ENCODE results near the gene ENTHD1.

Gene ENTHD1

DNA sequence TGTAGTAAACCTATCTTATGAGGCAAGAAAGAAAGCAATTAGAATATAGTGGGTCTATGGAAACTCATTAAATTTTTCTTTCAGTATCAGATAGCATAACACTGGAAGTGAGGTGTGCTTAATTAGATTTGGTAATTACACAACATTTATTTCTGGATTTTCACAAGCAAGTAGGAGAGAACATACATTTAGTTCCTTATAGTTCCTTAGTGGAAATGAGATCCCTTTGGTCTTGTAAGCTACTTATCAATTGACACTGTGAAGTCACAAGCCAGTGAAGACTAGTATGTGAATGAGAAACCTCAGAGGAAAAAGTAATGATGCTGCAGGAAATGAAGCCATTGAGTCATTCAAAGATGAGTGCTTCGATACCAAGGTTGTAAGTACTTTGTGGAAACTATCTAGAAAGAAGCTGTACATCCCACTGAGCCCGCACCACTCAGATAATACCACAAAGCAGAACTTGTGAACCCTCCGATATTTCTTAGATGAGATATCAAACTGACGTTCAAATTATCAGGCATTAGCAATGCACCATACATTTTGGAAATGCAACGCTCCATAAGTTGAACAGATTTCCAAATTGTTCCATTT is 53.5 kb downstream of the ENTHD1 start:
- DNase-seq, result peak; percentile 47

DNA sequence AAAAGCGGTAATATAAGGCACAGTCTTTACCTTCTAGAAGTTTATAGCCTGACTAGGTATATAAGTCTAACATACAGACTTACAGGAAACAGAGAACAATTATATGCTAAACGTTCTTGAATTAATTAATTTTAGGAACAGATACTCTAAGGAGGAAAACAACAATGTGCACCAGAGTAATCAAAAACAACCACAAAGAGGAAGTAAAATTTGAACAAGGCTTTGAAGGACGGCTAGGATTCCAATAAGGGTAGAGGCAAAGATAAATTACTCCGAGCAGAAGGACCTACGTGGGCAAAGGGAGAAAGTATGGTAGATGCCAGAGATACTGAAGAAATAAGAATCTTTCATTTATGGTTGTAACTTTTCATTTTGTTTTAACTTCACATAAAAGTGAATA is 54.4 kb downstream of the ENTHD1 start:
- no peak for DNase-seq

DNA sequence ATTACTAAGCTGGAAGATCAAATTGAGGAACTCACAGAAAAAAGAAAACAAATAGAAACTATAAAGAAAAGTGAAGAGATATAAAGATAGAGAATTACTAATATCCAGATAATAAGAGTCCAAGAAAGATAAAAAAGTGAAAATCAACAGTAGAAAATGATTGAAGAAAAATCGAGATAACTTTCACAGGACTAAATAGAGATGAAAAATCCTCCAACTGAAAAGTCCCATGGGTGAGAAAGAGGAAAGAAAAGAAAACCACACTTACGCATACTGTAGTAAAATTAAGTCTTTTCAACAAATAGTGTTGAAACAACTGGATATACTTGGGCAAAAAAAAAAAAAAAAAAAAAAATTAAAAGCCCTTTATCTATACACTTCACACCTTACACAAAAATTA is 60.0 kb downstream of the ENTHD1 start:
- DNase-seq, result no peak

DNA sequence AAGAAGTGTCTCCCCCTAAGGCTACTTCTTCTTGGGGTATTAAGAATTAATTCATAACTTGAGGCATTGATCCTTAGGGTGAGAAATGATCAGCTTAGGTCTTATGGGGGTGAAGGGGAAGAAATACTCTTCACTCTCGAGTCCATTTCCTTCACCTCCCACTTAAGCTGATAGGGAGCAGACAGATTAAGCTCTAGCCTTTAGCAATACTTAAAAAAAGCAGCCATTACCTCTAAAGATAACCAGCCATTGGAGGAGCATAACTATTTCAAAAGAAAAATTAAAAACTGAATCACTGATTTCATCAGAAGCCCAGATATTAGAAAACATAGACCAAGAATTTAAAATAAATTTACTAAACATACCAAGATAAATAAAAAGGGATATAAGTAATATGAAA is 60.5 kb downstream of the ENTHD1 start:
- no peak for DNase-seq

DNA sequence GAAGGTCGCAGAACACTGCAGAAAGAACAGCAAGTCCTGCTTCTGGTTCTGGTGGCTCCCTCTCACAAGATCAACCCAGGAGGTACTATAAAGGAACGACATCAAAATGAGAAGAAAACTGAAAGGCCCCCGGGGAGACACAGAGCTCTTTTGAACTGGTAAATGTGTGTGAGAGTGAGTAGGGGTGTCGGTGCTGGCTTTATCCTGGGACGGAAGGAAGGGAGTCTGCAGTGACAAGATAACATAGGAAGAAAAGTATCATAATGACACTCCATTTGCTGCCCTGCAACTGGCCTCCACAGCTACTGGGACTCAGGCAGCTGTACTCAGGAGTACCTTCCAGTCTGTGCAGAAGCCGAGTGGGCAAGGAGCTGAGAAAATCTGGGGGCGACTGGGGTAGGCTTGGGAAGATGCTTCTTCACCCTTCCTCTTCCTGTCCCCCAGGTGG is 60.9 kb downstream of the ENTHD1 start:
- DNase-seq, result no peak

DNA sequence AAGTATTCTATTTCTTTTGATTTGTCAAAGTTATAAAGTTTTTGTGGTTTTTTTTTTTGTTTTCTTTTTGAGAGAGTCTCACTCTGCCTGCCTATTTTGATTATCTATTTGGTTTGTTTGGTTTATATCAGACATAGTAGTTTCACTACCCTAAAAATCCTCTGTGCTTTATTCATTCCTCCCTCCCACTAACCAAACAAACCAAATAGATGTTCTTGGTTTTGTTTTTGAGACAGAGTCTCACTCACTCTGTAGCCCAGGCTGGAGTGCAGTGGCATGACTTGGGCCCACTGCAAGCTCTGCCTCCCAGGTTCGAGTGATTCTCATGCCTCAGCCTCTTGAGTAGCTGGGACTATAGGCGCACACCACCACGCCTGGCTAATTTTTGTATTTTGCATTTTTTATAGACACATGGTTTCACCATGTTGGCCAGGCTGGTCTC is 67.9 kb downstream of the ENTHD1 start:
- no peak for DNase-seq

DNA sequence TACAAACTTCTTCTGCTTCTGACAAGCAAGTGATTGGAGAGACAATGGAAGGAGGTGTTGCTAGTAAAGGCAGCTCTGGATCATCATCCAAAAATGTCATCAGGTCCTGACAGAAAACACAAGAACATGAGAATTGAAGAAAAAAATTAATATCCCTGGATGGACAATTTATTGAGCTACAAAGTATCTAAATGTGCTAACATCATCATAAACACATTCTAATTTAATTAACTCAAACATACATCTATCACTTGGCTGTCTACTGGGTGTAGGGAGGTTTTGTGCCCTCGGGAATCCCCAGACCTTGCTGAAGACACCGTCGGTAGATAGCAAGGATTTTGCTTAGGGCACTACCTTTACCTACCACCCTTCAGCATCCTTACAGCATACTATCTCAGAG is 72.6 kb downstream of the ENTHD1 start:
- no peak for DNase-seq

DNA sequence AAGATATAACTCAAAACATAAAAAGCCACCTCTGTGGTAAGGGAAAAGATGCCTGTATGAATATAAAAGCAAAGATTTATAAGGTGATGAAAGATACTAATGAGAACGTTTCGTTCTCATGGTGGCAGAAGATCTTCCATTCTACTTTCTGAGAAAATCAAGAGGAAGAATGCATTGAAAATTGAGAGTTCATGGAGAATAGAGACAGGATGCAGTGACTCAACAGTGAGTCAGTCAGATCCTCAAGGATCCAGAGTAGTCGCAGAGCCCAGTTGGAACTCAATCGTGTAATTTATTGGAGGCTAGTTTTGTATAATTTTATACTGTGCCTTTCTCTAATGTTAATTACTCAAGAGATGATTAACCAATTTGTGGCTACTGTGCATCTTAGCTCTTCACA is 73.3 kb downstream of the ENTHD1 start:
- no peak for DNase-seq

DNA sequence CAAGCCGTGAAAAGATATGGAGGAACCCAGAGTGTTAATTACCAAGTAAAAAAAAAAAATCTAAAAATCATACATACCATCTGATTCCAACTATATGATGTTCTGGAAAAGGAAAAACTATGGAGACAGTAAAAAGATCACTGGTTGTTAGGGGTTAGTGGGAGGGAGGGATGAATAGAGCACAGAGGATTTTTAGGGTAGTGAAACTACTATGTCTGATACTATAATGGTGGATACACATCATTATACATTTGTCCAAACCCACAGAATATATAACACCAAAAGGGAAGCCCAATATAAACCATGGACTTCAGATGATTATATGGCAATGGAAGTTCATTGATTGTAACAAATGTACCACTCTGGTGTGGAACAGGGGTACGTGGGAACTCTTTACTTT is 74.1 kb downstream of the ENTHD1 start:
- no peak for DNase-seq

DNA sequence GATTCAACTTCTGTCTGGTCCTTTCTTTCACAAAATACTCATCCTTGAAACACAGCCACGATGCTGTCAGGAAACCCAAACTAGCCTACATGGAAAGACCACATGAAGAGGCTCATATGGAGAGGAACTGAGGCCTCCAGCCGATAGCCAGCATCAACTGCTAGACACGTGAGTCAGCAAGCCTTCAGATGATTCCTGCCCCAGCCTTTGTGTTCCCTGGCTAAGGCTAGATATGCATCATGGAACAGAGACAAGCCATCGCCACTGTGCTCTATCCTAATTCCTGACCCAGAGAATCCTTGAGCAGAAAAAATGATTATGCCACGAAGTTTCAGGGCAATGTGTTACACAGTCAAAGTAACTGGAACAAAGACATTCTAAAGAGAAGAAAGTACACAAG is 75.5 kb downstream of the ENTHD1 start:
- DNase-seq, result no peak

DNA sequence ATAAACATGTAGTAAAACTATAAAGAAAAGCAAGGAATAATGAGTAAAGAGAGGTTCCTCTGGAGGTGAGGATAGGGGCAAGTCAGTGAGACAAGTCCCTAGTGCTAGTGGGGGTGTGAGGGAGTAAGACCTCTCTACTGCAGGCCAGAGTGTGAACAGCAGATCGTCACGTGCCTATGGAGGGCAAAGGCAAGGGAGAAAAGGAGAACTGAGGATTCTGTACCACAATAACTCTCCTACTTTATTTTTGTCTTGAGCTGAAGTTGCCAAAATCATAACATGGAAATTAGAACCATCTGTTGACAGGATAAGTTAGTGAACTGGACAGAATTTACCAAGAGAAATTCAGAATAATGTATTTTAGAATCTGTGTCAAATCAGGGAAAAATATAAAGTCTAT is 77.6 kb downstream of the ENTHD1 start:
- DNase-seq, result no peak

DNA sequence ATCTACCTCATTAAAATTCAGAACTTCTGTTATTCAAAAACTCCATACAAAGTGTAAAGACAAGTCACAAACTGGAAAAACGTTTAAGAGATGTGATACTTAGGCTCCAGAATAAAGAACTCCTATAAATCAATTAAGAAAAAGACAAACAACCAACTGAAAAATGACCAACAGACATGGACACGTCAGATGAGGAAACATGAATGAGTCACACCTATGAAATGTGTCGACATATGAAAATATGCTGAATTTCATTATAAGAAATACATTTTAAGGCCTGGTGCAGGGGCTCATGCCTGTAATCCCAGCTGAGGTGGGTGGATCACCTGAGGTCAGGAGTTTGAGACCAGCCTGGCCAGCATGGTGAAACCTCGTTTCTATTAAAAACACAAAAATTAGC is 78.7 kb downstream of the ENTHD1 start:
- DNase-seq, result no peak

DNA sequence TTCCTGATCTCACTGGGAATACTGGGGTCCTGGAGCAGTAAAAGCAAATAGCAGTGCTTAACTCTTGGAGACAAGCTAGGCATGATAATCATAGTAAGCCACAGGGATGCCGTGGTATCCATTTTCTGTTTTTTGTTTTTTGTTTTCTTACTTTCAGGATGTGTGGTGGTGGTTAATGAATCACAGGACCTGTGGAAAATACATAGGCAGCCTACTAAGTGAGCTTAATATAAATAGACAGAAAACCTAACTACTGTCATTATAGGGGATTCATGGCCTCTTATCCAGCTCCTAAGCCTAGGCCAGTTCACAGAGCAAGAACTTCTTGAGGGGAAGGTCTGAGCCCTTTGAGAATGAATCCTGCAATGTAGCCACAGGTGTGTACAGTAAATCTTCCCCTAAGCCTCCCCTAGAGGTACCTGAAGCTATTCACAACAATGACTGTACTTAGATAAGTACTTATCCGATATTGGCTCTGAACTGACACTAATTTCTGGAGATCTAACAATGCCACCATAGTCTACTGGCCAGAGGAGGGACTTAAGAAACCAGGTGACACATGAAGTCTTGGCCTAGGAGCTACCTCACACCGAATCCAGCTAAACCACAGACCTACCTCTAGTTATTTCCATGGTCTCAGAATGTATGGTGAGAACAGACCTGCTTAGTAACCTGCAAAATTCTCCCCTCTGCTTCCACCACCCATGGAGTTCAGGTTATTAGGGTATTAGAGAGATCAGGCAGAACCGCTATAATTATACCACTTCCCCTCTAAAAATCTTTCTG is 83.6 kb downstream of the ENTHD1 start:
- DNase-seq, result no peak

DNA sequence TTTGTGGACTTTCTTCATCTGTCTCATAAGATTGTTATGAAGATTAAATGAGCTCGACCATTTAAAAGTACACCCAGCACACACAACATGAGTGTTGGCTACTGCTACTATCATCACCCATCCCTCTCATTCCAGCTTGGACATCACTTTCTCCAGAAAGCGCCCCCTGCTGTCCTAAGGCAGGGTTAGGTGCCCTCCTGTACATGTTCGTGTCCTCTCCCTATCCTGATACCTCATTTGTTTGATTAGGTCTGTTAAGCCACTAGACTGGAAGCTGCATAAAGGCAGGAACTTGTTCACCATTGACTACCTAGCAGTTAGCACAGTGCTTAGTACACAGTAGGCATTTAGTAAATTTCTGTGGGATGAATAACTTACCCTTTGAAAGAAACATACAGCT is 85.5 kb downstream of the ENTHD1 start:
- DNase-seq, result no peak

DNA sequence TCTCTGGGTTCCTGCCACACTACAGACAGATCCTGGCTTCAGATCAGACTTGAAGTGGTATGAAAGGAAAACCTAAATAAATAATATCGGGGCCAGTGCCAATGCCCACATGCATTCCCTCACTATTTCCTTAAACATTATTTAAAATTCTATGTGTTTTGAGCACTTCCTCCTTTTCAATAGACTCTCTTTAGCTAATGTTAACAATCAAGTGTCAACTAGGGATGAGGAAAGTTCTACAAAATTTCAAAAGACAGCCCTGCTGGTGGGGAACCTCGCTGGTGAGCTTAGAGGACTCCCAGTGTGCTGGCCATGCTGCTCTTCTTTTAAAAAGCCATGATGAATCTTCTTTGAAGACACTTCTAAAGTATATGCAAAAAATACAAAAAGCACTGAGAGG is 87.5 kb downstream of the ENTHD1 start:
- no peak for DNase-seq

DNA sequence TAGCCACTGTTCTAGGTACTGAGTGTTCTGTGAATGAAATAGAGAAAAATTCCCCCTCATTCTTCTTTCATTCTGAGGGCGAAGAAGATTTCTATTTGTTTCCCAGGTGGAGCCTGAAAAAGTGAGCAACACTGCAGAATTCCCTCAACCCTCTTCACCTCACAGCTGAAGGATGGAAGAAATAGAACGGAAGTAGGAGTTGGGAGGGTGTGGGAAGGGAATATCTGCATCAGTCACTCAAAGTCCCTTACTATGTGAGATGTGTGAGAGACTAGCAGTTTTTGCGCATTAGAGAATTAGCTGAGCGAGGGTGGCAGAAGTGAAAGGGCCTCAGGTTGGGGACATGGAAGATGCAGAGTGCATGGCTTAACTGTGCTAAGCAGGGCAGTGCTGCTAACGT is 88.4 kb downstream of the ENTHD1 start:
- DNase-seq, result no peak

DNA sequence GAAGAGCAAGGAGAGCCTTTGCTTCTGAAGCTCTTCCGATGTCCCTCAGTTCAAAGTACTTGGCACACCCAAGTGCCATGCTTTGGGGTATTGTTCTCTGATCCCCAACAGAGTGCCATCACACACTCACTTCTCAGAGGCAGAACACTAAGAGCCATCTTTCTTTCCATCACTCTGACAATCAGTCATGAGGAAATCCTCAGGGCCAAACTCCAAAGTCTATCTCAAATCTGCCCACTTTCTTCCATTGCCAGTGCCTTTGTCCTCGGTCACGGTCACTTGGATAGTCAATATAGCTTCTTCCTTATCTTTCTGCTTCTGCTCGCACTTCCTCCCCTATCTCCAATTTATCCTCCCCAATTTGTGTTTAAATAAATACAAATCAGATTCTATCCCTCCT is 90.9 kb downstream of the ENTHD1 start:
- no peak for DNase-seq

DNA sequence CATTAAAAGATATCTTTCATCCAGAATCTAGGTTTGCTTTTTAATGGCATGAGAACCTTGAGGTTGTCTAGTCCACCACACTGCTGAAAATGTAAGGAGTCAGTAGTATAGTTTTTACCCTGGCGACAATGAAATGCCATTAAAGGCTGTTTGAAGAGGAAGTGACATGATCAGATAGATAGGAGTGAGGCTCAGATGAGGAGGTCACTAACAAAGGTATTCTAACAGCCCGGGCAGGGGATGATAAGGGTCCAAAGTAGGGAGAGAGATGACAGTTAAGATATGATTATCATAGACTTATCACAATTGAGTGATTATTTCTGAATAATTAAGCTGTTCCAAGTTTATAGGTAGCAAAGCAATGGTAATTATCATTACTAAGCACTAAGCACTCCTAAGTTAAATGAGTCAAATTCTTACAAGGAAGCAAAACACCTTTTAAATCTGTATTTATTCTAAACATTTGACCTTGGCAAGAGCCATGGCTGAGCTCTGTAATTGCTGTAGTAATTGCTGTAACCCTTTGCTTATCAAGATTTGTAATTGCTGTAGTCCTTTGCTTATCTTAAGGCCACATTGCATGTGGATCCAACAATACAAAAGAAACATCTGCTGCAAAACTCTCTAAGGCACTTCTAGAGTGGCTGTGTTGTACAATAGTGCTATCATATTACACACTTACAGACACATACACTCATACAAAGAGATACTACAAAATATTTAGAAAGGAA is 92.6 kb downstream of the ENTHD1 start:
- DNase-seq, result no peak

DNA sequence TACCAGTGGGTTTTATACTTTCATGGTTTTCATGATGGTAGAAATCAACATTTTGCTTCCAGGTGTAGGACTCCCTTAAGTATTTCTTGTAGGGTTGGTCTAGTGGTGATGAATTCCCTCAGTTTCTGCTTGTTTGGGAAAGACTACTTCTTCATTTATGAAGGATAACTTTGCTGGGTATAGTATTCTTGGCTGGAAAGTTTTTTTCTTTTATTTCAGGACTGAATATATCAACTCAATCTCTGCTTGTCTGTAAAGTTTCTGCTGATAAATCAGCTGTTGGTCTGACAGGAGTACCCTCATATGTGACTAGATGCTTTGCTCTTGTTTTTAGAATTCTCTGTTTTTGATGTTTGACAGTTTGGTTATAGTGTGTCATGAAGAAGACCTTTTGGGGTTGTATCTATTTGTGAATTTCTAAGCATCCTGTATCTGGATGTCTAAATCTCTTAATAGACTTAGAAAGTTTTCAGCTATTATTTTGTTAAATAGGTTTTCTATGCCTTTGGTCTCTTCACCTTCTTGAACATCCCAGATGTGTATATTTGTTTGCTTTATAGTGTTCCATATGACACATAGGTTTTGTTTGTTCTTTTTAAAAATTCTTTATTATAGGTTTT is 95.9 kb downstream of the ENTHD1 start:
- DNase-seq, result no peak

DNA sequence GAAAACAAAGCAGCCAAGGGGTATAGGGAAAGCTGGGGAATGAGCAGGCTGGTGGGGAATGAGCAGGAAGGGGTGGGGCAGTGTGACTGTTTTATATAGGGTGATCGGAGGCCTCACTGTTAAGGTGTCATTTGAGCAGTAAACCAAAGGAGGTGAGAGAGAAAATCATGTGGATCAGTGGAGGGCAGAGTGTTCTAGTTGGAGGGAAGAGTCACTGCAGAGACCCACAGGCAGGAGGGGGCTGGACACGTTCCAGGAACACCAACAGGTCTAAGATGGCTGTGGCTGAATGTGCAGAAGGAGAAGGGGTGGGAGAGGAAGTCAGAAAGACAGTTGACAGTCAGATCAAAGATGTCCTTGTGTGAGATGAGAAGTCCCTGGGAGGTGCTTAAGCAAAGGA is 103.8 kb downstream of the ENTHD1 start:
- DNase-seq, result no peak

DNA sequence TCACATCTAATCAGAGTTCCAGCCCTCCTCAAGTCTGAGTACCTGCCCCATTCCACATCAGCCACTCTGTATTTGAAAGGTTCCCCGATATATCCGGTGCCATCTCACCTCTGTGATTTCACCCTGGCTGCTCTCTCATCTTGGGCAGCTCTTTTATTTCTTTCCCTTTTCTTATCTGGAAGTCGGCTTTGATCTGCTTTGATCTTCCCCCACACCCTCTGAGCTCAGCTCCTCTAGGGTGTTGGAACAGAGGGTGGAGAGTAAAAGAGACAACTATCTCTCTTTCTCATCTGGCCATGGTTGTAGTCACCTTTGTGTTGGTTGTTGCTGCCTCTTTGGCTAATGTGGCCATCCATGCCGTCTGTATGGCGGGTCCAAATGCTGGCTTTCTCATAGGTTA is 108.3 kb downstream of the ENTHD1 start:
- DNase-seq, result no peak

DNA sequence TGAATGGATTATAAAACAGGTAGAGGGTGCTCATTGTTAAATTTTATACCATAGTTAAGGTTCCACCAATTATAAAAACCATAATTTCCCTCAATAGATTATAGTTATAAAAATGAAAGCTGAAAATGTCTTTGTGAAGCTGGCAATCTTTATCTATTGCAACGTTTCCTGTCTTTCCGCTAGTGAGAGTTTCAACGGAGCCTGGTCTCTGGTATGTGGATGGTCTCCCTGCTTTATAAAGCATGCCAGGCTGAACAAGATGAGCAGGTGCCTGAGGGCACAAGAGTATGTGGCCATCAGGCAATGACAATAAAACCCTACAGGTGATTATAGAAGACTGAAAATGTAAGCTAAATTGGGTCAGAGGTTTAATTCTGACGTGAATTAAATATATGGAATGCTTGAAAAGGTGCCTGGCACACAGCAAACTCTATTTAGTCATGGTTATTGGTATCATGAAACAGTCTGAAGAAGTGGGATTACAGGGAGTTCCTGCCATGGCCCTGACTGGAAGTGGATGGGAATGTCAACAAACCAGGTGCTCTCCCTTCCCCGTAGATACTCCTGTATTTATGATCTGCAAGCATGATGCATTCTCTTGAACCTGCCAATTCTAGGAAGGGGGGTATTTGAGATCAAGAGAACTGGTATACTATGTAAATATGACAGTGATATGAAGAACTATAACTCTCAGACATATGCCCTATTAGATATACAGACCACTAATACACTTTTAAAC is 115.7 kb downstream of the ENTHD1 start:
- DNase-seq, result no peak
